Measurements from ENCODE around the gene FGFR3.

FGFR3 gene

DNA sequence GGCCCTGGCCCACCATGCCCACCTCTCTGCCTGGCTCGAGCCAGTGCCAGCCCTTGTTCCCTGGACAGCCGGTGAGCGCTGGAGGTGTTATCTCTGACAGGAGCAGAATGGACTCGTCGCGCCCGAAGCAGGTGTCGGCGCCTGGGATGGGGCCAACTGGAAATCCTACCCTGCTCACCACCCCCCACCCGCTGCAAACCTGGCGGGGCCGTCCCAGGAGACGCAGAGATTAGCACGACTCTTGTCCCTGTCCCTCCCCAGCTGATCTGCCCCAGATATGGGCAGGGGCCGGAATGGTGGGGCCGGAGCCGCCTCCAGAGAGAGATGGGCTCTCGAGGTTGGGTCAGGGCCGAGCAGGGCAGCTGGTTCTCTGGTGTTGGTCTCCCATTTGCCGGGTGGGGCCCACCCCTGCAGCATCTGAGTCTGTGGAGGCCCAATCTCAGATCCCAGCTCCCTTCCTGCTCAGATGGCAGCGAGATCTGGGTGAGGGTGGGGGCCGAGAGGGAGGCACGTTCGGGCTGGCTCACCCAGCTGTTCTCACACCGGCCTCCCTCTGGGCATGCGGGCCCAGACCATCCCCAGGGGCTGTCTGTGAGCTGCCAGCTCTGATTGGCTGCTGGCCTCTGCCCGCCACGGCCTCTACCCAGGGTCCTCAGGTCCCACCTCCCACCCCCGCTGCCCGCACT is 20.1 kb upstream of the FGFR3 start:
- FAIRE-seq: no peak
- TF ChIP-seq POLR2AphosphoS5 (IDR thresholded peaks at IDR 0.05; ENCODE audit: low read depth, low read length) (no peak), TAF1 (IDR thresholded peaks at IDR 0.05; ENCODE audit: borderline replicate concordance, low read depth, low read length) (no peak), POLR2A (IDR thresholded peaks at IDR 0.05; ENCODE audit: low read depth, low read length) (no peak)
- no peak for DNase-seq (ENCODE audit: insufficient read length)

DNA sequence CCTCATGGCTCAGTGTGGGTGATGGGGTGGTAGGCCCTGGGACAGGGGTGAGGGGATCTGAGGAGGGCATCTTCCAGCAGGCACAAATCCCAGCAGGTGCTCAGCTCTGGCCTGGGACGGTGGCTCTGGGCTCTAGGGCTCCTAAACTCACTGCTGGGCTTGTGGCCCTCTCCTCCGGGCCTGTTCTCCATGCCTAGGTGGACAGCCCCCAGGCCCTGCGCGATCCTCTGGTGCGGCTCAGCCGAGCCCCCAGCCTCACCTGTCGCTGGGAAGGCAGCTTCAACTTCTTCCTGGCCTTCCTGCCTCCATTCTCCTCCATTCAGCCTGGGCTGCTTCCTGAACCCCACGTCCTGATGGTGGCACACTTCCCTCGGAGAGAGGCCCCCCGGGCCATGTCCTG is 19.3 kb upstream of the FGFR3 start:
- TF ChIP-seq TAF1 (IDR thresholded peaks at IDR 0.05; ENCODE audit: borderline replicate concordance, low read depth, low read length): no peak
- TF ChIP-seq POLR2AphosphoS5 (IDR thresholded peaks at IDR 0.05; ENCODE audit: low read depth, low read length): no peak
- TF ChIP-seq POLR2A (IDR thresholded peaks at IDR 0.05; ENCODE audit: low read depth, low read length): no peak
- DNase-seq (ENCODE audit: insufficient read length) (no peak), FAIRE-seq (no peak)

GRCh38 chr4:1775731-1776500 is 17.2 kb upstream of the FGFR3 start:
- FAIRE-seq: no peak
- no peak for DNase-seq (ENCODE audit: insufficient read length)
- TF ChIP-seq POLR2A (IDR thresholded peaks at IDR 0.05; ENCODE audit: low read depth, low read length): no peak
- no peak for TF ChIP-seq TAF1 (IDR thresholded peaks at IDR 0.05; ENCODE audit: borderline replicate concordance, low read depth, low read length)
- no peak for TF ChIP-seq POLR2AphosphoS5 (IDR thresholded peaks at IDR 0.05; ENCODE audit: low read depth, low read length)

- no peak for TF ChIP-seq POLR2AphosphoS5 (IDR thresholded peaks at IDR 0.05; ENCODE audit: low read depth, low read length)
- TF ChIP-seq POLR2A (IDR thresholded peaks at IDR 0.05; ENCODE audit: low read depth, low read length): no peak
- no peak for TF ChIP-seq TAF1 (IDR thresholded peaks at IDR 0.05; ENCODE audit: borderline replicate concordance, low read depth, low read length)
- DNase-seq (ENCODE audit: insufficient read length) (no peak), FAIRE-seq (no peak)
Observed at GRCh38 chr4:1776521-1777161, 16.5 kb upstream of the FGFR3 start.

- TF ChIP-seq POLR2A (IDR thresholded peaks at IDR 0.05; ENCODE audit: low read depth, low read length) (no peak), POLR2AphosphoS5 (IDR thresholded peaks at IDR 0.05; ENCODE audit: low read depth, low read length) (no peak), TAF1 (IDR thresholded peaks at IDR 0.05; ENCODE audit: borderline replicate concordance, low read depth, low read length) (no peak)
- no peak for FAIRE-seq
Observed at GRCh38 chr4:1777822-1778641, 15.1 kb upstream of the FGFR3 start.

GRCh38 chr4:1778642-1779392 is 14.3 kb upstream of the FGFR3 start:
- FAIRE-seq (no peak), DNase-seq (ENCODE audit: insufficient read length) (no peak)

More at GRCh38 chr4:1777822-1778641, 15.1 kb upstream of the FGFR3 start:
- no peak for DNase-seq (ENCODE audit: insufficient read length)

GRCh38 chr4:1779588-1780382 is 13.3 kb upstream of the FGFR3 start:
- no peak for TF ChIP-seq POLR2AphosphoS5 (IDR thresholded peaks at IDR 0.05; ENCODE audit: low read depth, low read length)
- no peak for TF ChIP-seq POLR2A (IDR thresholded peaks at IDR 0.05; ENCODE audit: low read depth, low read length)
- no peak for TF ChIP-seq TAF1 (IDR thresholded peaks at IDR 0.05; ENCODE audit: borderline replicate concordance, low read depth, low read length)
- FAIRE-seq: no peak
- DNase-seq (ENCODE audit: insufficient read length): no peak

More at GRCh38 chr4:1778642-1779392, 14.3 kb upstream of the FGFR3 start:
- TF ChIP-seq TAF1 (IDR thresholded peaks at IDR 0.05; ENCODE audit: borderline replicate concordance, low read depth, low read length): no peak
- TF ChIP-seq POLR2AphosphoS5 (IDR thresholded peaks at IDR 0.05; ENCODE audit: low read depth, low read length): no peak
- TF ChIP-seq POLR2A (IDR thresholded peaks at IDR 0.05; ENCODE audit: low read depth, low read length): no peak

DNA sequence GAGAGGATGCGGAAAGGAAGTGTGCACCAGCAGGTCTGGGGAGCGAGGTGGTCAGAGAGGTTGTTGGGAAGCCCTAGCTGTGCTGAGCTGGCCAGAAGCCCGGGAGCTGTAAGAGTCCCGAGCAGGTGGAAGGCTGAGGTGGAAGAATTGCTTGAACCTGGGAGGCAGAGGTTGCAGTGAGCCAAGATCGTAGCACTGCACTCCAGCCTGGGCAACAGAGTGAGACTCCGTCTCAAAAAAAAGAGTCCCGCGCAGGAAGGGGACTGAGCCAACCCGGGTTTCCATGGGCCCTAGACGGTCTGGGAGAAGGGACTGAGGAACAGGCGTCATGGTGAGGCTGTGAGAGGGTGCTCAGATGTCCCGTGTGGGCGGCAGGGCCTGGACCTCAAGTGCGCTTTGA is 12.7 kb upstream of the FGFR3 start:
- TF ChIP-seq POLR2A (IDR thresholded peaks at IDR 0.05; ENCODE audit: low read depth, low read length) (no peak), POLR2AphosphoS5 (IDR thresholded peaks at IDR 0.05; ENCODE audit: low read depth, low read length) (no peak), TAF1 (IDR thresholded peaks at IDR 0.05; ENCODE audit: borderline replicate concordance, low read depth, low read length) (no peak)
- DNase-seq (ENCODE audit: insufficient read length): no peak
- no peak for FAIRE-seq

DNA sequence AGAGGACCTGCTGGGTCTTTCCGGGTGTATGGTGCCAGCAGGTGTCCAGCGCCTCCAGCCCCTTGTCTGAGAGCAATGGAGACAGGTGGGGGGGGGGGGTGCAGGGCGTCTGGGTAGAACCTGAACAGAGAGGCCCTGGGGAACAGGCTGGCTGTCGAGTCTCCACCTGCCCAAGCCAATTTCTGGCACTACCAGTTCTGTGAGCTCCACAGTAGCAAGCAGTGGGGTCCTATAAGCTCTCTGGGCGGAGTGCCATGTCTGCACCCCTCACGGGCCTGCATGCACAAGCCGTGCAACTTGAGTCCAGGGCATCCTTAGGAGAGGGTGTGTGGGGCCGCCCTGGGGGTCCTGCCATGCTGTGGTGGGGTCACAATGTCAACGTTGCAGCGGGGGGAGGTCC is 10.1 kb upstream of the FGFR3 start:
- DNase-seq (ENCODE audit: insufficient read length) (no peak), FAIRE-seq (no peak)
- TF ChIP-seq TAF1 (IDR thresholded peaks at IDR 0.05; ENCODE audit: borderline replicate concordance, low read depth, low read length) (no peak), POLR2A (IDR thresholded peaks at IDR 0.05; ENCODE audit: low read depth, low read length) (no peak), POLR2AphosphoS5 (IDR thresholded peaks at IDR 0.05; ENCODE audit: low read depth, low read length) (no peak)

DNA sequence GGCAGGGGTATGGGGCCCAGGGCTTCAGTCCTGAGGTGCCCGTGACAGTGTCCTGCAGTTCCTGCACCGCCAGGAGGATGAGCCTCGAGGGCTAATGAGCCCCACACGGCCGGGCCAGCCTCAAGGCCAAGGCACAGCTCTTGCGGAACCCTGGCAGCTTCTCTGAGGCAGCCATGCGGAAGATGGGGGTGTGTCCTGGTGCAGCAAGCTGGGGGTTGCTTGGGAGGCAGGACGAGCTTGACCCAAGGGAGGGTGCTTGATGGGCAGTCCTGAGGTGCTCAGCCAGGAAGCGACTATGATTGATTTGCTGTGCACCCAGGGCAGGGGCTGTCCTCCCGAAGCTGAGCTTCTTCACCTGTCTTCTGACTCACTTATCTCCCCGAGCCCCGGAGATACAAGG is 9.1 kb upstream of the FGFR3 start:
- no peak for FAIRE-seq
- no peak for DNase-seq (ENCODE audit: insufficient read length)
- no peak for TF ChIP-seq POLR2AphosphoS5 (IDR thresholded peaks at IDR 0.05; ENCODE audit: low read depth, low read length)
- TF ChIP-seq POLR2A (IDR thresholded peaks at IDR 0.05; ENCODE audit: low read depth, low read length): no peak
- no peak for TF ChIP-seq TAF1 (IDR thresholded peaks at IDR 0.05; ENCODE audit: borderline replicate concordance, low read depth, low read length)

Measured in GM12892 (cell line).